BE2C (cell line): ENCODE results near the gene PLVAP.

Source experiments
- DNase-seq: peaks from one replicate; pipeline ENCODE4 v3.0.0-alpha.2; 2020
- H3K27me3 ChIP-seq: fragments of 250-450 bp; sonication (Bioruptor Pico); 2 replicates; pipeline ENCODE4 v1.5.1; 2020; ENCODE audit warnings: mild to moderate bottlenecking
- H3K36me3 ChIP-seq: fragments of 250-450 bp; sonication (Bioruptor Pico); 2 replicates; pipeline ENCODE4 v1.5.1; 2020; ENCODE audit warnings: mild to moderate bottlenecking
- H3K4me1 ChIP-seq: fragments of 250-450 bp; sonication (Bioruptor Pico); 2 replicates; pipeline ENCODE4 v1.5.1; 2020
- H3K4me3 ChIP-seq: 2 replicates; pipeline ENCODE4 v1.5.1; 2011; ENCODE audit warnings: low read depth, low read length
- H3K9me3 ChIP-seq: fragments of 250-450 bp; sonication (Bioruptor Pico); 2 replicates; pipeline ENCODE4 v1.5.1; 2020
- CTCF ChIP-seq: IDR thresholded peaks from 2 replicates; pipeline ENCODE4 v1.5.1; 2012; ENCODE audit warnings: mild to moderate bottlenecking, low read depth, low read length

Gene PLVAP

GRCh38 chr19:17347877-17348276 is 29.3 kb downstream of the PLVAP start:
- DNase-seq, result no peak
- Histone ChIP-seq H3K27me3 (no peaks in the 10 kb centered on the region), H3K9me3 (no peaks in the 10 kb centered on the region), H3K4me1 (no peaks in the 10 kb centered on the region), H3K4me3 (no peak overlapping the region), H3K36me3 (no peaks in the 10 kb centered on the region)
- TF ChIP-seq CTCF, result no peak

- Histone ChIP-seq H3K4me3 (no peak overlapping the region), H3K36me3 (no peaks in the 10 kb centered on the region), H3K27me3 (no peaks in the 10 kb centered on the region), H3K9me3 (no peaks in the 10 kb centered on the region), H3K4me1 (no peaks in the 10 kb centered on the region)
- TF ChIP-seq CTCF, result no peak
- DNase-seq, result no peak
Measured at GRCh38 chr19:17347361-17347760, 29.8 kb downstream of the PLVAP start.

- H3K4me1 ChIP-seq, result no peaks in the 10 kb centered on the region
- peak; percentile 87 for TF ChIP-seq CTCF
- peak; percentile 78 for DNase-seq
Measured at GRCh38 chr19:17346109-17346671, 31.0 kb downstream of the PLVAP start.

GRCh38 chr19:17341845-17342244 is 35.3 kb downstream of the PLVAP start:
- no peak overlapping the region for H3K4me3 ChIP-seq

More at GRCh38 chr19:17346109-17346671, 31.0 kb downstream of the PLVAP start:
- H3K27me3 ChIP-seq, result no peaks in the 10 kb centered on the region
- H3K9me3 ChIP-seq, result no peaks in the 10 kb centered on the region
- H3K4me3 ChIP-seq, result no peak overlapping the region
- no peaks in the 10 kb centered on the region; the same call in 1 of the 2 replicates for H3K36me3 ChIP-seq

GRCh38 chr19:17341386-17341785 is 35.8 kb downstream of the PLVAP start:
- Histone ChIP-seq H3K4me3 (no peak overlapping the region), H3K27me3 (no peaks in the 10 kb centered on the region), H3K4me1 (no peaks in the 10 kb centered on the region), H3K9me3 (no peaks in the 10 kb centered on the region), H3K36me3 (no peaks in the 10 kb centered on the region; the same call in 1 of the 2 replicates)
- TF ChIP-seq CTCF, result no peak
- no peak for DNase-seq

More at GRCh38 chr19:17341845-17342244, 35.3 kb downstream of the PLVAP start:
- TF ChIP-seq CTCF, result no peak
- no peaks in the 10 kb centered on the region for H3K4me1 ChIP-seq
- H3K27me3 ChIP-seq, result no peaks in the 10 kb centered on the region
- no peaks in the 10 kb centered on the region; the same call in 1 of the 2 replicates for H3K36me3 ChIP-seq
- no peaks in the 10 kb centered on the region for H3K9me3 ChIP-seq
- no peak for DNase-seq

- no peaks in the 10 kb centered on the region; the same call in 1 of the 2 replicates for H3K36me3 ChIP-seq
- no peaks in the 10 kb centered on the region for H3K27me3 ChIP-seq
- H3K9me3 ChIP-seq, result no peaks in the 10 kb centered on the region
- no peaks in the 10 kb centered on the region for H3K4me1 ChIP-seq
- H3K4me3 ChIP-seq, result no peak overlapping the region
- no peak for DNase-seq
- TF ChIP-seq CTCF, result no peak
Measured at GRCh38 chr19:17340871-17341357, 36.2 kb downstream of the PLVAP start.
